ENCODE results near the gene XYLT1.
"Not testable (repeated sequence)": the region's sequence is repeated elsewhere in the genome, so short reads cannot be mapped to it uniquely, and the experiment has no call there.

The XYLT1 gene

DNA sequence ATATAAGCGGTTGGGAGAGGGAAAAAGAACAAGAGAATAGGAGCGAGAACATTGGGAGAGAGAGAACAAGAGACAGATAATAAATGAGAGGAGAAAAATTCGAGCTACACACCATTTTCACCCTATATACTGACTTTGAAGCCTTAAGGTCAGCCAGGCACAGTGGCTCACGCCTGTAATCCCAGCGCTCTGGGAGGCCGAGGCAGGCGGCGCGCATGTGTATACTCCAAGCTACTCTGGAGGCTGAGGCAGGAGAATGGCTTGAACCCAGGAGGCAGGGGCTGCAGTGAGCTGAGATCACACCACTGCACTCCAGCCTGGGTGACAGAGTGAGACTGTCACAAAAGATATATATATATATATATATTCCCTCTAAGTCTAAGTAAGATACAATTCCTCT, 164.5 kb downstream of the XYLT1 start:
- not testable (repeated sequence) for H3K4me3 ChIP-seq (ENCODE audit: low read length); H3K9ac ChIP-seq (ENCODE audit: low read length); H3K9me3 ChIP-seq (ENCODE audit: control insufficient read depth, low read depth, low read length); H3K27ac ChIP-seq (ENCODE audit: low read length); H3K36me3 ChIP-seq (ENCODE audit: control insufficient read depth, low read depth, low read length); H3K27me3 ChIP-seq (ENCODE audit: control insufficient read depth, insufficient read depth, low read length)
- peaks cover 28% of the 10 kb centered on the region for H3K4me1 ChIP-seq (ENCODE audit: control insufficient read depth, low read depth, low read length)

DNA sequence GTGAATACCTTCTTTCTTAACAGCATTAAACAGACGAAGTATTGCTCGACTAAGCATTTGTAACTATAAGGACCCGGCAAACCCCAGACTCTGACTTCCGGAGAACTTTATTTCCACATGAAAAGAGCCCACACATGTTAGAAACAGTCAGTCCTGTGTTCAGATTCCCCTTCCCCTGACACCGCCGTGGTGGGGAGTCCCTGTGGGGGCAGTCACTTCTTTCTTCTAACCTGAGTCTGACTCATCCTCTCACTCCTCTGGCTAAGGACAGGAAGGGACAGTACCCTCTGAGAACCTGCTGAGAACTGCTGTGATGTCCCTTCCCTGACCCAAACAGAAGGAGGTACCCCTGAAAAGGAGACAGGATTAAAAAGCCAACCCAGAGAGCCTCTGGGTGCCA, 165.1 kb downstream of the XYLT1 start:
- Histone ChIP-seq H3K4me1 (ENCODE audit: control insufficient read depth, low read depth, low read length) (peaks cover 28% of the 10 kb centered on the region), H3K9me3 (ENCODE audit: control insufficient read depth, low read depth, low read length) (no peaks in the 10 kb centered on the region), H3K9ac (ENCODE audit: low read length) (no peak overlapping the region), H3K27ac (ENCODE audit: low read length) (no peak overlapping the region), H3K36me3 (ENCODE audit: control insufficient read depth, low read depth, low read length) (no peaks in the 10 kb centered on the region), H3K4me3 (ENCODE audit: low read length) (no peak overlapping the region), H3K27me3 (ENCODE audit: control insufficient read depth, insufficient read depth, low read length) (no peaks in the 10 kb centered on the region)

DNA sequence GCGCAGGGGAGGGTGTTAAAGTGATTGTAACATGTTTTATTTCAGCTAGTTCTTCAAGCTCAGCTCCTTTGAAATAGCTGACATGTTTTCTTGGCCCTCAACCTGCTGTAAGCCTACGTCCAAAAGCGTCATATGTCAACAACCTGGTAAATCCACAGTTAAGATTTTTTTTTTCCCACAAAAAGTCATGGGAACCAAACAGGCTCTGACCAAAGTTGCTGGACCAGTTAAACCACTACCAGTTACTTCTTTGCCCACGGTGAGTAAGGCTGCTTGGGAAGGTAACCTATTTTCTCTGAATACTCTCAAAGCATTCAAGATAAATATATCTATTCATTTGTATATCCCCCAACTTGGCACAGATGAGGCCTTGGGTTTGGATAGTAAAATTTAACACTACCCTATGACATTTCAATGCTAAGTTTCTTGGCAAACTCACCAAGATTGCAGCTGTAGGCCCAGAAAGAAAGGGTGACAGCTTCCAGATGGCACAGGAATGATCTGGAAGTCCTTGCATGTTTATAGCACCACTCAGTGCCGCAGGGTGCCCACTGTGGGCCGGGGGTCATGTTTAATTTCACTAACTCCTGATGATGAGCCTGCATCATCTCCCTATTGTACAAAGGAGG, 166.2 kb downstream of the XYLT1 start:
- Histone ChIP-seq H3K4me1 (ENCODE audit: control insufficient read depth, low read depth, low read length) (peaks cover 36% of the 10 kb centered on the region), H3K36me3 (ENCODE audit: control insufficient read depth, low read depth, low read length) (no peaks in the 10 kb centered on the region), H3K9me3 (ENCODE audit: control insufficient read depth, low read depth, low read length) (no peaks in the 10 kb centered on the region), H3K4me3 (ENCODE audit: low read length) (no peak overlapping the region), H3K27ac (ENCODE audit: low read length) (no peak overlapping the region), H3K9ac (ENCODE audit: low read length) (no peak overlapping the region), H3K27me3 (ENCODE audit: control insufficient read depth, insufficient read depth, low read length) (no peaks in the 10 kb centered on the region)

DNA sequence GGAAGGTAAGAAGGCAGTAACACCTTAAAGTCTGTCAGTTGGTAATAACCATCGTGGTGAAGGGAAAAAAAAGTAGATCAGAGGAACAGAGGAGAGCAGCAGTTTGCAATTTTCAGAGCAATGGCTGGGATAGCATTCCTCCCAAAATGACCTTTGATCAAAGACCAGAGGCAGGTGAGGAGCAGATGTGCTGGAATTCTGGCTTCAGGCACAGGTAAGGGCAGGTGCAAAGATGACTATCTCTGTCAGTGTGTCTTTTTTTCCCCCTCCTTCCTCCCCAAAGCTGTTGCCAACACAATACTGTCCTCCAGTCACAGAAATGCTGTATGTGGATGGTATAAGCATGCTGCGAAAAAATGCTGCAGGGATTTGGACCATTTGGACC, 166.7 kb downstream of the XYLT1 start:
- Histone ChIP-seq H3K36me3 (ENCODE audit: control insufficient read depth, low read depth, low read length) (no peaks in the 10 kb centered on the region), H3K9me3 (ENCODE audit: control insufficient read depth, low read depth, low read length) (no peaks in the 10 kb centered on the region), H3K4me1 (ENCODE audit: control insufficient read depth, low read depth, low read length) (peaks cover 36% of the 10 kb centered on the region), H3K4me3 (ENCODE audit: low read length) (no peak overlapping the region), H3K27ac (ENCODE audit: low read length) (no peak overlapping the region), H3K27me3 (ENCODE audit: control insufficient read depth, insufficient read depth, low read length) (no peaks in the 10 kb centered on the region), H3K9ac (ENCODE audit: low read length) (no peak overlapping the region)

DNA sequence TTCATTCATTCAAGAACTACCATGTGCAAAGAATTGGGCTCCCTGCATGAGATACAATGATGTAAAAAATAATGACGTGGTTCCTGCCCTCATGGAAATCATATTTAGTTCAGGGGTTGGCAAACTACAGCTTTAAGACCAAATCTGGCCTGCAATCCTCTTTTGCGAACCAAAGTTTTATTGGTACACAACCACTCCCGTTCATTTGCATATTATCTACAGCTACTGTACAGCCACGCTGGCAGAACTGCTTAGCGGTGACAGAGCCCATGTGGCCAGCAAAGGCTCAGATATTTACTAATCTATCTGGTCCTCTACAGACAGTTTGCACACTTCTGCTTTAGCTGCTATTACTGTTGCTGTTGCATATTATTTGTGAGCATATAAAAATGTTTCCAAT, 167.7 kb downstream of the XYLT1 start:
- H3K27me3 ChIP-seq (ENCODE audit: control insufficient read depth, insufficient read depth, low read length) = no peaks in the 10 kb centered on the region
- H3K27ac ChIP-seq (ENCODE audit: low read length) = no peak overlapping the region
- peaks cover 35% of the 10 kb centered on the region for H3K4me1 ChIP-seq (ENCODE audit: control insufficient read depth, low read depth, low read length)
- H3K4me3 ChIP-seq (ENCODE audit: low read length) = no peak overlapping the region
- H3K36me3 ChIP-seq (ENCODE audit: control insufficient read depth, low read depth, low read length) = no peaks in the 10 kb centered on the region
- no peaks in the 10 kb centered on the region for H3K9me3 ChIP-seq (ENCODE audit: control insufficient read depth, low read depth, low read length)
- no peak overlapping the region for H3K9ac ChIP-seq (ENCODE audit: low read length)

DNA sequence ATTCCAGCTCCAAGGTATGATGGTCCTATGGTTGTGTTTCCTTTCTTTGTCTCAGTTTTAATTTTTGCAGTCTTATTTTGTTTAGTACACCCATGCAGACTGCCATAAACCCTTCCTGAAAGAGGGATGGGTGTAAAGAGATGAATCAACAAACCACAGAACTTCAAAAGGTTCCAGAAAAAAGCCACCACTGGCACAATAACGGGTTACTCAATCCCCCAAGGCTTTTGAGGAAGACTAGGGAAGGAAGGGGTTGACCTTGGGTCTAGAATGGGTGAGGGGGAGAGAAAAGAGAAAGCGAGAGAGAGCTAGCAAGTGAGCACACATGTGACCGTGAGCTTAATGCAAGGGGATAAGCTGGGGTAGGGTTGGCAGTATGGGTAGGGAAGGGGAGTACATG, 168.1 kb downstream of the XYLT1 start:
- no peak overlapping the region for H3K4me3 ChIP-seq (ENCODE audit: low read length)
- H3K4me1 ChIP-seq (ENCODE audit: control insufficient read depth, low read depth, low read length) = peaks cover 30% of the 10 kb centered on the region
- H3K9ac ChIP-seq (ENCODE audit: low read length) = no peak overlapping the region
- H3K27me3 ChIP-seq (ENCODE audit: control insufficient read depth, insufficient read depth, low read length) = no peaks in the 10 kb centered on the region
- H3K36me3 ChIP-seq (ENCODE audit: control insufficient read depth, low read depth, low read length) = no peaks in the 10 kb centered on the region
- no peak overlapping the region for H3K27ac ChIP-seq (ENCODE audit: low read length)
- H3K9me3 ChIP-seq (ENCODE audit: control insufficient read depth, low read depth, low read length) = no peaks in the 10 kb centered on the region

DNA sequence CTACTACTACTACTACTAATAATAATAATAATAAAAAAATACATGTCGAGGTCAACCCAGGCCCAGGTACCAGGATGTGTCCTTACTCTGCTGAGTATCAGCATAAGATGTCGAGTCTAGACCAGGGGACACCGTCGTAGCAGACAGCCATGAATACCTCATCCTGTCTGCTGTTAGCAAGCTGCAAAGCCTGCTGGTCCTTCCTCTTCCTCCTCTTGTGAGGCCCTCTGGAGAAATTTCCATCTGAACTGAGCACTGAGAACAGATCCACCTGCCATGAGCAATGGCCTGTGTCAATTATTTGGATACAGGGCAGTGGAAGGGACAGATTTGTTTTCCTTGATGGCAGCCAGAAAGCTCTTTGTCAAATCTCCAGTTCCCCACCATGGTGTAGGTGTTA, 168.5 kb downstream of the XYLT1 start:
- H3K4me3 ChIP-seq (ENCODE audit: low read length) = no peak overlapping the region
- H3K4me1 ChIP-seq (ENCODE audit: control insufficient read depth, low read depth, low read length) = peaks cover 28% of the 10 kb centered on the region
- no peaks in the 10 kb centered on the region for H3K27me3 ChIP-seq (ENCODE audit: control insufficient read depth, insufficient read depth, low read length)
- no peak overlapping the region for H3K9ac ChIP-seq (ENCODE audit: low read length)
- H3K36me3 ChIP-seq (ENCODE audit: control insufficient read depth, low read depth, low read length) = no peaks in the 10 kb centered on the region
- no peak overlapping the region for H3K27ac ChIP-seq (ENCODE audit: low read length)
- H3K9me3 ChIP-seq (ENCODE audit: control insufficient read depth, low read depth, low read length) = no peaks in the 10 kb centered on the region

DNA sequence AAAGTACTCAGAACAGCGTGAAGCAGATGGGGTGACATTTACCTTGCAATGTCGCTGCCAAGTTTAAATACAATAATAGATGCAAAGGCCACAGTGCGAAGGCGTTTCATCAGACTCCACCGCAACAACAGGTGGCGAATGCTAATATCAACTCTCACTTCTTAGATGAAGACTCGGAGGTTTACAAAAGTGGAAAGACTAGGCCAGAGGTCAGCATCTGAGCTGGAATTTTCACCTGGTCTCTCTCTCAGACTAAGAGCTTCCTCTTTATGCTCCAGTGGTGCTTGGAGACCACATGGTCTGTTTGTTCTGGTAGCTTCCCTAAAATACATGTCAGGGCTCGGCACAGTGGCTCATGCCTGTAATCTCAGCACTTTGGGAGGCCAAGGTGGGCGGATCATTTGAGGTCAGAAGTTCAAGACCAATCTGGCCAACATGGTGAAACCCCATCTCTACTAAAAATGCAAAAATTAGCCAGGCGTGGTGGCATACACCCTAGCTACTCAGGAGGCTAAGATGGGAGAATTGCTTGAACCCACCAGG, 169.1 kb downstream of the XYLT1 start:
- H3K27ac ChIP-seq (ENCODE audit: low read length) = no peak overlapping the region
- H3K9ac ChIP-seq (ENCODE audit: low read length) = no peak overlapping the region

DNA sequence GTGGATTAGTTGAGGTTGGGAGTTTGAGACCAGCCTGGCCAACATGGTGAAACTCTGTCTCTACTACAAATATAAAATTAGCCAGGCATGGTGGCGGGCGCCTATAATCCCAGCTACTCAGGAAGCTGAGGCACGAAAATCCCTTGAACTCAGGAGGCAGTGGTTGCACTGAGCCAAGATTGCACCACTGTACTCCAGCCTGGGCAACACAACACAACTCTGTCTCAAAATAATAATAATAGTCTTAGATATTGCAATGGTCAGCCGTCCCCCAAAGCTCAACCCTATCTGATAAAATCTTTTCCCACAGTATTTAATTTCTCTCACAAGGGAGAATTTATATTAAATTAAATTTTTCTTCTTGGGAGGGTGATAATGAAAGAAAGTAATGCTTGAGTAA, 169.6 kb downstream of the XYLT1 start:
- Histone ChIP-seq H3K4me3 (ENCODE audit: low read length) (no peak overlapping the region), H3K36me3 (ENCODE audit: control insufficient read depth, low read depth, low read length) (no peaks in the 10 kb centered on the region), H3K4me1 (ENCODE audit: control insufficient read depth, low read depth, low read length) (peaks cover 28% of the 10 kb centered on the region), H3K9me3 (ENCODE audit: control insufficient read depth, low read depth, low read length) (no peaks in the 10 kb centered on the region), H3K27me3 (ENCODE audit: control insufficient read depth, insufficient read depth, low read length) (no peaks in the 10 kb centered on the region), H3K9ac (ENCODE audit: low read length) (no peak overlapping the region), H3K27ac (ENCODE audit: low read length) (no peak overlapping the region)

More for the DNA sequence above, 169.1 kb downstream of the XYLT1 start:
- Histone ChIP-seq H3K9me3 (ENCODE audit: control insufficient read depth, low read depth, low read length) (no peaks in the 10 kb centered on the region), H3K27me3 (ENCODE audit: control insufficient read depth, insufficient read depth, low read length) (no peaks in the 10 kb centered on the region), H3K4me3 (ENCODE audit: low read length) (no peak overlapping the region), H3K4me1 (ENCODE audit: control insufficient read depth, low read depth, low read length) (peaks cover 28% of the 10 kb centered on the region), H3K36me3 (ENCODE audit: control insufficient read depth, low read depth, low read length) (no peaks in the 10 kb centered on the region)

DNA sequence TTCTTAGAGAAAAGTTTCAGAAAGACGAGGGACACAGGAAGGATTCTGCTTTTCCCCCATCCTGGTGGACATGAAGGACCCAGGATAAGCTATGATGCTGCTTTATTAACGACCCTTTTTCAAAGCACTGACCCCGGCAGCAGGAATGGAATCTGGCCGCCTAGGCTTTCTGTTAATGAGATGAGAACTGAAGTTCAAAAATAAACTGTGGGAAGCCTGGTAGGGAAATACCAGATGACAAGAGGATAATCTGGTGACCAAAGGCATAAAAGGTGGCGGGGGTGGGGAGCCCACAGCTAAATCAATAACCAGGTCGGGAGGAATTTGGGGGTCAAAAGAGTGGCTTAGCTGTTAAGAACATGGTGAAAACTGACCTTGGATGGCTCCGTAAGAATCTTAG, 171.0 kb downstream of the XYLT1 start:
- H3K9ac ChIP-seq (ENCODE audit: low read length) = no peak overlapping the region

DNA sequence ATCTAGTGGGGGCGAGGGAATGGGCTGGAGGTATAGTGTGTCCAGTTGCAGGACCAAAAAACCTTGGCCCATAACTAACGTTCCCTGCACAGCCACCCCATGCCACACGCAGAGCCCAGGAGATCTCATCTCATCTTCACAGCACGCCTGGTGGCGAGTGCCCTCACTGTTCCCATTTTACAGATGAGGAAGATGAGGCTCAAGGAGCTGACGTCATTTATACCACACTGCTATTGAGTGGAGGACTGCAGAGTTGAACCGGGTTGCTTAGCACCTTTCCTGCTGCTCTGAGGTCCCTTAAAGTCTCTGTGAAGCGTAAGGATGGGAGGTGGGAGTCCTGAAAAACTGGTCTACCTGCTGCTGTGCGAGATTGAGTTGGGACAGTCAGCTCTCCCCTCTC, 172.5 kb downstream of the XYLT1 start:
- Histone ChIP-seq H3K36me3 (ENCODE audit: control insufficient read depth, low read depth, low read length) (no peaks in the 10 kb centered on the region), H3K27ac (ENCODE audit: low read length) (no peak overlapping the region), H3K9ac (ENCODE audit: low read length) (no peak overlapping the region), H3K4me3 (ENCODE audit: low read length) (no peak overlapping the region), H3K4me1 (ENCODE audit: control insufficient read depth, low read depth, low read length) (peaks cover 16% of the 10 kb centered on the region), H3K9me3 (ENCODE audit: control insufficient read depth, low read depth, low read length) (no peaks in the 10 kb centered on the region), H3K27me3 (ENCODE audit: control insufficient read depth, insufficient read depth, low read length) (no peaks in the 10 kb centered on the region)

More for the DNA sequence above, 171.0 kb downstream of the XYLT1 start:
- Histone ChIP-seq H3K4me3 (ENCODE audit: low read length) (no peak overlapping the region), H3K36me3 (ENCODE audit: control insufficient read depth, low read depth, low read length) (no peaks in the 10 kb centered on the region), H3K27me3 (ENCODE audit: control insufficient read depth, insufficient read depth, low read length) (no peaks in the 10 kb centered on the region), H3K27ac (ENCODE audit: low read length) (no peak overlapping the region), H3K9me3 (ENCODE audit: control insufficient read depth, low read depth, low read length) (no peaks in the 10 kb centered on the region), H3K4me1 (ENCODE audit: control insufficient read depth, low read depth, low read length) (peaks cover 21% of the 10 kb centered on the region)

DNA sequence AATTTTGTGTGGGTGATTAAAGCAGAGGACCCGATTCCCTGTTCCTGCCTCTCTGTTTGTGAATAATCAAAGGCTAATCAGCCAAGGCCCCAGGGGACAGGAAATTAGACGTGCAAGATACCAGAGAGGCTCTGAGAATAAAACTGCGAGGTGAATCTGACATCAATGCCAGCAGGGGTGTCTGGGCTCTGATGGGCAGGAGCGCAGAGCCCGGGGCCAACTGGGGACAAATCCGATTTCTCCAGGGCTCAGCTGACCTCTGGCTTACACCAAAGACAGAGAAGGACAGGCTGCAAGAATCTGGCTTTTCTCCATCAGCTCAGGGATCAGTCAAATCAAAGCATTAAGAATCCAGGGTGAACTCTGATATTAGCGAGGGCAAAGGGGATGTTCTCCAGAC, 174.3 kb downstream of the XYLT1 start:
- Histone ChIP-seq H3K9ac (ENCODE audit: low read length) (no peak overlapping the region), H3K27me3 (ENCODE audit: control insufficient read depth, insufficient read depth, low read length) (no peaks in the 10 kb centered on the region), H3K9me3 (ENCODE audit: control insufficient read depth, low read depth, low read length) (no peaks in the 10 kb centered on the region), H3K4me3 (ENCODE audit: low read length) (no peak overlapping the region), H3K27ac (ENCODE audit: low read length) (no peak overlapping the region), H3K4me1 (ENCODE audit: control insufficient read depth, low read depth, low read length) (peaks cover 24% of the 10 kb centered on the region), H3K36me3 (ENCODE audit: control insufficient read depth, low read depth, low read length) (no peaks in the 10 kb centered on the region)

Measured in iPS-18a (cell line).